ENCODE measurements around the gene ADAM30.
"Not testable (repeated sequence)": the region's sequence is repeated elsewhere in the genome, so short reads cannot be mapped to it uniquely, and the experiment has no call there.

The ADAM30 gene

DNA sequence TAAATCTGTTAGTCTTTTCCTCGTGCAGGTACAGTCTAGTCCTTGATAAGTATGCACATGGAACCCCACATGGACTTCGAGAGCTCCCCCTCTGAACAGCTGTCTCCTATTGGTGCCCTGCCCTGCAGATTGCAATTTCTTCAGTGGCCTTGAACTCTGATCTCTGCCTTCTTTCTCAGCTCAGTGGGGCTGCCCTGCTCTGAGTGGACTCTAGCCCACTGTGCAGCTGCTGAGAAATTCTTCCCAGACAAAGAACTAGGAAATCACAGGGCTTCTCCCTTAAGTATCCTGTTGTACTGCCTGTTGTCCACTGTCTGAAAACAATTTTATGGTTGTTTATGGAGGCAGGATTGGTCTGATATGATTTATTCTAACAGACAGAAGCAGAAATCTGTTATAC lies 38.2 kb downstream of the ADAM30 start:
- no peak for DNase-seq (ENCODE audit: low read depth)
- no peak overlapping the region for H3K4me3 ChIP-seq (ENCODE audit: control insufficient read depth, low read depth, low read length)
- TF ChIP-seq, protein P1, sequence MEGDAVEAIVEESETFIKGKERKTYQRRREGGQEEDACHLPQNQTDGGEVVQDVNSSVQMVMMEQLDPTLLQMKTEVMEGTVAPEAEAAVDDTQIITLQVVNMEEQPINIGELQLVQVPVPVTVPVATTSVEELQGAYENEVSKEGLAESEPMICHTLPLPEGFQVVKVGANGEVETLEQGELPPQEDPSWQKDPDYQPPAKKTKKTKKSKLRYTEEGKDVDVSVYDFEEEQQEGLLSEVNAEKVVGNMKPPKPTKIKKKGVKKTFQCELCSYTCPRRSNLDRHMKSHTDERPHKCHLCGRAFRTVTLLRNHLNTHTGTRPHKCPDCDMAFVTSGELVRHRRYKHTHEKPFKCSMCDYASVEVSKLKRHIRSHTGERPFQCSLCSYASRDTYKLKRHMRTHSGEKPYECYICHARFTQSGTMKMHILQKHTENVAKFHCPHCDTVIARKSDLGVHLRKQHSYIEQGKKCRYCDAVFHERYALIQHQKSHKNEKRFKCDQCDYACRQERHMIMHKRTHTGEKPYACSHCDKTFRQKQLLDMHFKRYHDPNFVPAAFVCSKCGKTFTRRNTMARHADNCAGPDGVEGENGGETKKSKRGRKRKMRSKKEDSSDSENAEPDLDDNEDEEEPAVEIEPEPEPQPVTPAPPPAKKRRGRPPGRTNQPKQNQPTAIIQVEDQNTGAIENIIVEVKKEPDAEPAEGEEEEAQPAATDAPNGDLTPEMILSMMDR (conservative IDR thresholded peaks at IDR 0.05; ENCODE audit: control insufficient read depth, insufficient read depth, low read depth, low read length): no peak

DNA sequence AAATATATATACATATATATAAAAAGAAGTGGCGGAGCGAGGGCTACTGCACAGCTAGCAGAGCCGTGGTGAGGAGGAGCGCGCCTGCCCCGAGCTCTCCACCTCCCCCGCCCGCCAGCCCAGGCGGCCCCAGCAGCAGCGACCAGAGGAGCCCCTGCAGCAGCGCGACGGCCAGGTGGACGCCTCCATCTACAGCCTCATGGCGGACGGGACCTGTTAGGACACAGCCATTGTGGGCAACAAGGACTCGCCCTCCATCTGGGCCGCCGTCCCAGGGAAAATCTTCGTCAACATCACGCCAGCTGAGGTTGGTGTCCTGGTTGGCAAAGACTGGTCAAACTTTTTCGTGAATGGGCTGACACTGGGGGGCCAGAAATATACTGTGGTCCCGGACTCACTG lies 43.2 kb downstream of the ADAM30 start:
- TF ChIP-seq, protein P1 (conservative IDR thresholded peaks at IDR 0.05; ENCODE audit: control insufficient read depth, insufficient read depth, low read depth, low read length): no peak
- H3K4me3 ChIP-seq (ENCODE audit: control insufficient read depth, low read depth, low read length): no peak overlapping the region

DNA sequence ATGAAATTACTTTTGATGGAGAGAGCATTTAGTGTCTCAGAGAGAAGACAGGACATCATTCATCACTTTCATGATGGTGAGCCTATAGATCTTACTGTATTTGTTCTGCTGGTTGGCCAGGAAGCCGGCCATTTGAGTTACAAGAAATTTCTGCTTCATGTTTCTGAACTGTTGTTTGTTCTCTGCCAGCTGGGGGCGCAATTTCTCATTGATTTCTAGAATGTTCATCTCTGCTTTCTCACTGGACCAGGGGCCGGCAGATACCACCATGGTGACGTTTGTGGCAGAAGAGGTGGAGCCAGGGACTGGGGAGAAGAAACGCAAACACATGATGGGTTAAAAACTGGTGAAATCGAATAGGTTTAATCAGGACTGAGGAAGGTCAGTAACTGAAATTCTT lies 52.1 kb downstream of the ADAM30 start:
- DNase-seq (ENCODE audit: low read depth): peak; percentile 10
- TF ChIP-seq, protein P1 (conservative IDR thresholded peaks at IDR 0.05; ENCODE audit: control insufficient read depth, insufficient read depth, low read depth, low read length): peak; percentile 31

More for the DNA sequence above, 43.2 kb downstream of the ADAM30 start:
- no peak for DNase-seq (ENCODE audit: low read depth)

More for the DNA sequence above, 52.1 kb downstream of the ADAM30 start:
- H3K4me3 ChIP-seq (ENCODE audit: control insufficient read depth, low read depth, low read length): not testable (repeated sequence)

Measured in fibroblast of mammary gland (primary cell).